K562 (cell line): ENCODE measurements around the gene AQP5. TPM values are rescaled to one million over a fixed set of nuclear protein-coding genes. Genes with fewer than 3 reads are reported as not detected.

Source experiments
- HSF4 ChIP-seq: fragments of 250-450 bp; sonication (Bioruptor Pico); IDR thresholded peaks from 2 replicates; pipeline ENCODE4 v2.1.2; 2022; ENCODE audit warnings: mild to moderate bottlenecking, moderate library complexity, borderline replicate concordance
- MYNN ChIP-seq, 2 experiments: sonication (generic); formaldehyde crosslinking in 1 of 2; IDR thresholded peaks; 2 replicates each; pipeline versions ENCODE4 v1.5.0 to v1.6.1; 2016 to 2020; ENCODE audit warnings: antibody characterized with exemption in 1 of 2, missing genetic modification reagents in 1 of 2
- NFE2 ChIP-seq: IDR thresholded peaks from 2 replicates; pipeline ENCODE4 v1.6.1; 2014; ENCODE audit warnings: antibody characterized with exemption, low read depth
- RB1 ChIP-seq: fragments of 450-650 bp; IDR thresholded peaks from 2 replicates; pipeline ENCODE4 v1.6.1; 2017; ENCODE audit warnings: low read depth, mild to moderate bottlenecking
- REST ChIP-seq, 2 experiments: fragments of 450-650 bp; formaldehyde crosslinking in 1 of 2; IDR thresholded peaks; 2 replicates each; pipeline versions ENCODE4 v1.4.0 to v1.6.1; 2014 to 2020; ENCODE audit warnings: mild to moderate bottlenecking in 2 of 2, borderline replicate concordance in 1 of 2, low read depth in 1 of 2
- SMC3 ChIP-seq: conservative IDR thresholded peaks from 2 replicates; pipeline ENCODE4 v1.6.1; 2011; ENCODE audit warnings: low read depth, low read length, improper control_type of control experiment; ENCODE audit not compliant: insufficient read depth
- ZNF384 ChIP-seq: IDR thresholded peaks from 2 replicates; pipeline ENCODE4 v1.6.1; 2012; ENCODE audit warnings: low read depth, low read length, improper control_type of control experiment
- polyA plus RNA-seq, 8 experiments: library from polyadenylated mRNA; depleted of rRNA in 4 of 8; stranded (reverse) in 5 of 8; unstranded in 3 of 8; fragments of >200 nt; fragmentation: Nextera tagmentation in 2 of 8; fragmentation: Illumina TruSeq in 1 of 8; extraction: Ambion mirVana in 2 of 8; extraction: Trizol in 1 of 8; gene quantifications; 2 replicates each; pipeline versions ENCODE4 v1.2.1 to v1.2.3, GENCODE V29; 2011 to 2014; ENCODE audit warnings: inconsistent platforms in 1 of 8, missing spikeins in 1 of 8
- total RNA-seq, 7 experiments: library from RNA; depleted of rRNA in 6 of 7; stranded (reverse); fragments of >200 nt in 6 of 7; fragmentation: Illumina TruSeq in 2 of 7; extraction: Trizol in 2 of 7; gene quantifications; 2 replicates each; pipeline versions ENCODE4 v1.2.1 to v1.2.3, GENCODE V29; 2011 to 2021; ENCODE audit warnings: low replicate concordance in 1 of 7
- TF ChIP-seq, protein P1 (sequence below): IDR thresholded peaks from 2 replicates; pipeline ENCODE4 v1.6.1; 2011; ENCODE audit warnings: borderline replicate concordance, low read depth, mild to moderate bottlenecking, moderate library complexity, low read length; ENCODE audit not compliant: insufficient read depth, poor library complexity, severe bottlenecking
- TF ChIP-seq, protein P2 (sequence below): fragments of 250-450 bp; sonication (Bioruptor Pico); IDR thresholded peaks from 2 replicates; pipeline ENCODE4 v1.4.0; 2020; ENCODE audit warnings: mild to moderate bottlenecking, moderate library complexity
- TF ChIP-seq, protein P3 (sequence below): fragments of 450-650 bp; IDR thresholded peaks from 2 replicates; pipeline ENCODE4 v1.6.1; 2016
- TF ChIP-seq, protein P4 (sequence below), 2 experiments: IDR thresholded peaks; 2 replicates each; pipeline ENCODE4 v1.6.1; 2012; ENCODE audit warnings: improper control_type of control experiment in 2 of 2, low read depth in 2 of 2, low read length in 2 of 2, borderline replicate concordance in 1 of 2

AQP5 gene
- total and polyA plus RNA-seq, 9 of the 15 experiments (the other 6 are each of a cell fraction or from before 2014, with no cell fraction given) = not detected

GRCh38 chr12:49974231-49974675 lies 12.6 kb downstream of the AQP5 start (continued):
- TF ChIP-seq REST (IDR thresholded peaks at IDR 0.05; ENCODE audit: borderline replicate concordance) (peak; percentile 57), REST (CRISPR knock-in tag; IDR thresholded peaks at IDR 0.05; ENCODE audit: low read depth) (no peak), ZNF384 (no peak), HSF4 (CRISPR knock-in tag) (no peak), NFE2 (no peak), SMC3 (peak; percentile 63), RB1 (0 out of 2 replicates have a peak, but pooled peaks have one; percentile 8), MYNN (IDR thresholded peaks at IDR 0.05) (no peak), MYNN (CRISPR knock-in tag; IDR thresholded peaks at IDR 0.05) (no peak)
- TF ChIP-seq, protein P1, sequence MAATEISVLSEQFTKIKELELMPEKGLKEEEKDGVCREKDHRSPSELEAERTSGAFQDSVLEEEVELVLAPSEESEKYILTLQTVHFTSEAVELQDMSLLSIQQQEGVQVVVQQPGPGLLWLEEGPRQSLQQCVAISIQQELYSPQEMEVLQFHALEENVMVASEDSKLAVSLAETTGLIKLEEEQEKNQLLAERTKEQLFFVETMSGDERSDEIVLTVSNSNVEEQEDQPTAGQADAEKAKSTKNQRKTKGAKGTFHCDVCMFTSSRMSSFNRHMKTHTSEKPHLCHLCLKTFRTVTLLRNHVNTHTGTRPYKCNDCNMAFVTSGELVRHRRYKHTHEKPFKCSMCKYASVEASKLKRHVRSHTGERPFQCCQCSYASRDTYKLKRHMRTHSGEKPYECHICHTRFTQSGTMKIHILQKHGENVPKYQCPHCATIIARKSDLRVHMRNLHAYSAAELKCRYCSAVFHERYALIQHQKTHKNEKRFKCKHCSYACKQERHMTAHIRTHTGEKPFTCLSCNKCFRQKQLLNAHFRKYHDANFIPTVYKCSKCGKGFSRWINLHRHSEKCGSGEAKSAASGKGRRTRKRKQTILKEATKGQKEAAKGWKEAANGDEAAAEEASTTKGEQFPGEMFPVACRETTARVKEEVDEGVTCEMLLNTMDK = no peak
- TF ChIP-seq, protein P2, sequence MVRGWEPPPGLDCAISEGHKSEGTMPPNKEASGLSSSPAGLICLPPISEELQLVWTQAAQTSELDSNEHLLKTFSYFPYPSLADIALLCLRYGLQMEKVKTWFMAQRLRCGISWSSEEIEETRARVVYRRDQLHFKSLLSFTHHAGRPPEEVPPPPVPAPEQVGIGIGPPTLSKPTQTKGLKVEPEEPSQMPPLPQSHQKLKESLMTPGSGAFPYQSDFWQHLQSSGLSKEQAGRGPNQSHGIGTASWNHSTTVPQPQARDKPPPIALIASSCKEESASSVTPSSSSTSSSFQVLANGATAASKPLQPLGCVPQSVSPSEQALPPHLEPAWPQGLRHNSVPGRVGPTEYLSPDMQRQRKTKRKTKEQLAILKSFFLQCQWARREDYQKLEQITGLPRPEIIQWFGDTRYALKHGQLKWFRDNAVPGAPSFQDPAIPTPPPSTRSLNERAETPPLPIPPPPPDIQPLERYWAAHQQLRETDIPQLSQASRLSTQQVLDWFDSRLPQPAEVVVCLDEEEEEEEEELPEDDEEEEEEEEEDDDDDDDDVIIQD (CRISPR knock-in tag) = no peak
- TF ChIP-seq, protein P3, sequence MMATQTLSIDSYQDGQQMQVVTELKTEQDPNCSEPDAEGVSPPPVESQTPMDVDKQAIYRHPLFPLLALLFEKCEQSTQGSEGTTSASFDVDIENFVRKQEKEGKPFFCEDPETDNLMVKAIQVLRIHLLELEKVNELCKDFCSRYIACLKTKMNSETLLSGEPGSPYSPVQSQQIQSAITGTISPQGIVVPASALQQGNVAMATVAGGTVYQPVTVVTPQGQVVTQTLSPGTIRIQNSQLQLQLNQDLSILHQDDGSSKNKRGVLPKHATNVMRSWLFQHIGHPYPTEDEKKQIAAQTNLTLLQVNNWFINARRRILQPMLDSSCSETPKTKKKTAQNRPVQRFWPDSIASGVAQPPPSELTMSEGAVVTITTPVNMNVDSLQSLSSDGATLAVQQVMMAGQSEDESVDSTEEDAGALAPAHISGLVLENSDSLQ = peak; percentile 39
- TF ChIP-seq, protein P4, sequence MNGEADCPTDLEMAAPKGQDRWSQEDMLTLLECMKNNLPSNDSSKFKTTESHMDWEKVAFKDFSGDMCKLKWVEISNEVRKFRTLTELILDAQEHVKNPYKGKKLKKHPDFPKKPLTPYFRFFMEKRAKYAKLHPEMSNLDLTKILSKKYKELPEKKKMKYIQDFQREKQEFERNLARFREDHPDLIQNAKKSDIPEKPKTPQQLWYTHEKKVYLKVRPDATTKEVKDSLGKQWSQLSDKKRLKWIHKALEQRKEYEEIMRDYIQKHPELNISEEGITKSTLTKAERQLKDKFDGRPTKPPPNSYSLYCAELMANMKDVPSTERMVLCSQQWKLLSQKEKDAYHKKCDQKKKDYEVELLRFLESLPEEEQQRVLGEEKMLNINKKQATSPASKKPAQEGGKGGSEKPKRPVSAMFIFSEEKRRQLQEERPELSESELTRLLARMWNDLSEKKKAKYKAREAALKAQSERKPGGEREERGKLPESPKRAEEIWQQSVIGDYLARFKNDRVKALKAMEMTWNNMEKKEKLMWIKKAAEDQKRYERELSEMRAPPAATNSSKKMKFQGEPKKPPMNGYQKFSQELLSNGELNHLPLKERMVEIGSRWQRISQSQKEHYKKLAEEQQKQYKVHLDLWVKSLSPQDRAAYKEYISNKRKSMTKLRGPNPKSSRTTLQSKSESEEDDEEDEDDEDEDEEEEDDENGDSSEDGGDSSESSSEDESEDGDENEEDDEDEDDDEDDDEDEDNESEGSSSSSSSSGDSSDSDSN (IDR thresholded peaks at IDR 0.05; ENCODE audit: borderline replicate concordance in 1 of 2, low read depth in 2 of 2, low read length in 2 of 2) = no peak
